Thoracic aorta (tissue), 2 donors: Measurements from ENCODE around the gene ZNF789. TPM values are rescaled to one million over a fixed set of nuclear protein-coding genes. Genes with fewer than 3 reads are reported as not detected.

ENCODE experiments used
- ATAC-seq: fragments of 150-250 bp; one replicate; pipeline ENCODE4 v1.8.0; 2017; ENCODE audit warnings: low read depth; ENCODE audit not compliant: insufficient number of reproducible peaks, low FRiP score
- DNase-seq: peaks from one replicate; pipeline ENCODE4 v3.0.0-alpha.2; 2020; ENCODE audit warnings: low spot score
- H3K27ac ChIP-seq, 2 donors: fragments of 200-600 bp; sonication (generic); 1 replicate in 1 of 2; 2 replicates in 1 of 2; pipeline ENCODE4 v1.5.1; 2016; ENCODE audit warnings: mild to moderate bottlenecking in 2 of 2, moderate library complexity in 2 of 2
- H3K27me3 ChIP-seq: fragments of 200-600 bp; sonication (generic); replicated peaks from 2 replicates; pipeline ENCODE4 v1.6.0; 2016; ENCODE audit warnings: mild to moderate bottlenecking; ENCODE audit not compliant: insufficient read depth
- H3K36me3 ChIP-seq: fragments of 200-600 bp; sonication (generic); one replicate; pipeline ENCODE4 v1.5.1; 2016
- H3K4me1 ChIP-seq, 2 donors: fragments of 200-600 bp; sonication (generic); 1 replicate in 1 of 2; 2 replicates in 1 of 2; pipeline versions ENCODE4 v1.5.1 to v1.6.0; 2016; ENCODE audit warnings: low read depth in 2 of 2, mild to moderate bottlenecking in 1 of 2; ENCODE audit not compliant: control insufficient read depth in 1 of 2
- H3K4me3 ChIP-seq: fragments of 200-600 bp; sonication (generic); 2 replicates; pipeline ENCODE4 v1.5.1; 2016; ENCODE audit warnings: mild to moderate bottlenecking
- H3K9me3 ChIP-seq: fragments of 200-600 bp; sonication (generic); 2 replicates; pipeline ENCODE4 v1.5.1; 2016
- total RNA-seq, 2 donors: library from RNA; depleted of rRNA; stranded (reverse); fragments of >200 nt; gene quantifications; one replicate each; pipeline versions ENCODE4 v1.1.0 to v1.2.3, GENCODE V29; 2016
- TF ChIP-seq, protein P1 (sequence below): fragments of 200-600 bp; sonication (generic); IDR thresholded peaks from one replicate; pipeline ENCODE4 v1.5.1; 2019; ENCODE audit warnings: antibody characterized with exemption

The ZNF789 gene
- total RNA-seq, 2 donors from 2014 or later: 3.5 to 12.4 TPM

DNA sequence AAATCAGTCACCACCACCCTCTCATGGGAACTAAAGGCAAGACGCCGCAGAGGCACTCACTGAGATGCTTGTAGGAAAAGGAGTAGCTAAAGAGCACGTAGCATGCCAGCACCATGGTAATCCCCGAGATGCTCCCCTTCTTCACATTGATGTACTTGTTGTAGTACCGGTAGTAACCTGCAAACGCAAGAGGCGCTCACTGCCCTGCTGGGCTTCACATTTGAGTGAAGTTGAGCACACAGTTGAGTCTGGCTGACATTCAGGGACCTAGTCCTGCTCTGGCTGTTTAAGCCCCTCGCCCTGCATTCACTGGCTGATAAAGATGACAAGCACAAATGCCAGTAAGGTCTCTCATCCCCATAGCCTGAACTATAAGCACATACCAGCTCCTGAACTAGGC, 13.6 kb upstream of the ZNF789 start:
- DNase-seq (no peak), ATAC-seq (no peak)
- Histone ChIP-seq H3K27ac (no peak overlapping the region), H3K4me1 (peaks cover 0 to 3% of the 10 kb centered on the region in 2 donors), H3K27me3 (no peaks in the 10 kb centered on the region), H3K4me3 (no peak overlapping the region), H3K9me3 (no peaks in the 10 kb centered on the region), H3K36me3 (peaks cover 49% of the 10 kb centered on the region)
- TF ChIP-seq, protein P1, sequence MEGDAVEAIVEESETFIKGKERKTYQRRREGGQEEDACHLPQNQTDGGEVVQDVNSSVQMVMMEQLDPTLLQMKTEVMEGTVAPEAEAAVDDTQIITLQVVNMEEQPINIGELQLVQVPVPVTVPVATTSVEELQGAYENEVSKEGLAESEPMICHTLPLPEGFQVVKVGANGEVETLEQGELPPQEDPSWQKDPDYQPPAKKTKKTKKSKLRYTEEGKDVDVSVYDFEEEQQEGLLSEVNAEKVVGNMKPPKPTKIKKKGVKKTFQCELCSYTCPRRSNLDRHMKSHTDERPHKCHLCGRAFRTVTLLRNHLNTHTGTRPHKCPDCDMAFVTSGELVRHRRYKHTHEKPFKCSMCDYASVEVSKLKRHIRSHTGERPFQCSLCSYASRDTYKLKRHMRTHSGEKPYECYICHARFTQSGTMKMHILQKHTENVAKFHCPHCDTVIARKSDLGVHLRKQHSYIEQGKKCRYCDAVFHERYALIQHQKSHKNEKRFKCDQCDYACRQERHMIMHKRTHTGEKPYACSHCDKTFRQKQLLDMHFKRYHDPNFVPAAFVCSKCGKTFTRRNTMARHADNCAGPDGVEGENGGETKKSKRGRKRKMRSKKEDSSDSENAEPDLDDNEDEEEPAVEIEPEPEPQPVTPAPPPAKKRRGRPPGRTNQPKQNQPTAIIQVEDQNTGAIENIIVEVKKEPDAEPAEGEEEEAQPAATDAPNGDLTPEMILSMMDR: peak; percentile 14

- DNase-seq (no peak), ATAC-seq (no peak)
- H3K4me1 ChIP-seq: peaks cover 9 to 18% of the 10 kb centered on the region in 2 donors
- no peak overlapping the region for H3K4me3 ChIP-seq
- H3K9me3 ChIP-seq: no peaks in the 10 kb centered on the region
- no peaks in the 10 kb centered on the region for H3K27me3 ChIP-seq
- no peak overlapping the region for H3K27ac ChIP-seq
- TF ChIP-seq, protein P1: no peak
- H3K36me3 ChIP-seq: peaks cover 39% of the 10 kb centered on the region
These were observed 12.0 kb upstream of the ZNF789 start for GRCh38 chr7:99460651-99461050.

- DNase-seq: no peak
- TF ChIP-seq, protein P1: no peak
- no peak overlapping the region for H3K4me3 ChIP-seq
- no peaks in the 10 kb centered on the region for H3K9me3 ChIP-seq
- no peaks in the 10 kb centered on the region for H3K27me3 ChIP-seq
- H3K36me3 ChIP-seq: peaks cover 33% of the 10 kb centered on the region
- ATAC-seq: no peak
- H3K4me1 ChIP-seq: peaks cover 9 to 19% of the 10 kb centered on the region in 2 donors
- no peak overlapping the region for H3K27ac ChIP-seq
These were observed 11.5 kb upstream of the ZNF789 start for GRCh38 chr7:99461221-99461620.

DNA sequence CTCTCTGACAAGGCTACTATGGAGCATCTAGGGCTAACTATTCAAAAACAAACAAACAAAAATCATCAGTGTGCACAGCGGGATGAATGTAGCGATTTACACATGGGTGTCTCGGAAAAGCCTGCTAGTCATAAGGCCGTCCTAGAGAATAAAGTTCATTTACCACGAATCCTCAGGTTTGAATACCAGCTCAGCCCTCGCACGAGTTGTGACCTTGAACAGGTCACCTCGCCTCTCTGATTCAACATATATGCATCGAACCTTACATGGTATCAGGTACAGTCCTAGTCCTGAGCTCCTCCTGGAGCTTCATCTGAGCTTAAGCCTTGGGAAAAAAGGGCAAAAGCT, 7.3 kb upstream of the ZNF789 start:
- Histone ChIP-seq H3K27me3 (no peaks in the 10 kb centered on the region), H3K4me3 (peak overlapping the region; percentile 82), H3K4me1 (peaks cover 12 to 22% of the 10 kb centered on the region in 2 donors), H3K36me3 (no peaks in the 10 kb centered on the region), H3K9me3 (no peaks in the 10 kb centered on the region), H3K27ac (peak overlapping the region; percentile 64 to 74)
- no peak for ATAC-seq
- no peak for DNase-seq
- TF ChIP-seq, protein P1: no peak

DNA sequence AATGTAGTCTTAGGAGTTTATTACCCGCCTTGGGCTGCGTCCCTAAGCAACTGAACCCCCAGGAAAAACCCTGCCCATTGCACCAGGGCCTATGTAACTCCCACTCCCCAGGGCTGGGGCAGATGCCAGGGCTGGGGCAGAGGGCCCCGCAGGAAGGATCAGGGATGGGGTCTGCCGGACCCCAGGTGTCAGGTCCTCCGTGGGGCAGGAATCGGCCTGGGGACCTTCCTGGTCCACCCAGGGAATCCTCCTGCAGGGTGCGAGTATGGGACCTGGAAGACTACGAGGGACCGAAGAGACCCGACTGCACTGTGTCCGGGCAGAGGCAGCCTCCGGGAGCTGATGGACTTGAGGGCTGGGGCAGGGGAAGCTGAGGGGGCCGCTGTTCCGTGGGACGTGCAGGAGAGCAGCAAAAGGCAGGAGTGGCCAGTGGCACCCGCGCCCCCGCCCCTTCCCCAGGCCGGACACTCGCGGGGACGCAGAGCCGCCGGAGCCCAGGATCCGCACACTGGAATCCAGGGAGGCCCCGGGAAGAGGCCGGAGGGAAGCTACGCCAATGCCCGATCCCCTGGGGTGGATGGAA, 4.3 kb upstream of the ZNF789 start:
- no peaks in the 10 kb centered on the region for H3K36me3 ChIP-seq
- ATAC-seq: no peak
- DNase-seq: no peak

More for the DNA sequence above, 4.3 kb upstream of the ZNF789 start:
- Histone ChIP-seq H3K4me1 (peaks cover 12 to 27% of the 10 kb centered on the region in 2 donors), H3K9me3 (no peaks in the 10 kb centered on the region), H3K4me3 (no peak overlapping the region), H3K27me3 (no peaks in the 10 kb centered on the region), H3K27ac (no peak overlapping the region)
- TF ChIP-seq, protein P1: no peak
